Measurements from ENCODE around the gene MCM5. TPM values are rescaled to one million over a fixed set of nuclear protein-coding genes. Genes with fewer than 3 reads are reported as not detected.

The MCM5 gene
- polyA plus RNA-seq, 3 donors from 2014 or later, result 39.0 to 65.3 (median 45.7) TPM

DNA sequence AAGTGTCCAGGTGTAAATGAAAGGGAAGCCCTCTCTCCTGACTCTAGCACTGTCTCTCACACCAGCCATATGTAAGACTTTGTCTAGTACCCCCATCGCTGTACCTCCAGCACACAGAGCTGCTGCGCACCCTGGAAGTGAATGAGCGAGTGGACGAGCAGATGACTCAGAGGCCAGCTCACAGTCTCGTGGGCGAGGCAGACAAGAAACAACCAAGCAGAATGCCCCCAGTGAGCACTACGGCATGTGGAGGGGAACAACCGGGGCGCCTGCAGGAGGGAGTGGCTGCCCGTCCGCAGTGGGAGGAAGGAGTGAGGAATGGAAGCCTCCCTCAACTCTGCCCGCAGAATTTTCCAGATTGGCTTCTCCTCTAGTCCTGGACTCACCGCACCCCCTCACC lies 46.4 kb downstream of the MCM5 start:
- no peak overlapping the region for H3K4me3 Mint-ChIP-seq
- H3K27ac Mint-ChIP-seq, result peak overlapping the region in 1 of 6 donors; percentile 37
- peaks cover 8 to 9% of the 10 kb centered on the region in 2 donors for H3K4me1 Mint-ChIP-seq
- peaks cover 4 to 6% (median 5%) of the 10 kb centered on the region in 3 donors for H3K36me3 Mint-ChIP-seq
- H3K9me3 Mint-ChIP-seq, result peaks cover 0 to 2% (median 0%) of the 10 kb centered on the region in 6 donors
- H3K27me3 Mint-ChIP-seq (ENCODE audit: low read depth in 3 of 3), result peaks cover 0 to 6% (median 2%) of the 10 kb centered on the region in 3 donors
- no peak for DNase-seq

- H3K4me1 Mint-ChIP-seq, result peaks cover 8 to 9% of the 10 kb centered on the region in 2 donors
- peaks cover 4 to 6% (median 5%) of the 10 kb centered on the region in 3 donors for H3K36me3 Mint-ChIP-seq
- H3K27ac Mint-ChIP-seq, result peak overlapping the region in 1 of 6 donors; percentile 74
These were observed 48.6 kb downstream of the MCM5 start for GRCh38 chr22:35448523-35448922.

DNA sequence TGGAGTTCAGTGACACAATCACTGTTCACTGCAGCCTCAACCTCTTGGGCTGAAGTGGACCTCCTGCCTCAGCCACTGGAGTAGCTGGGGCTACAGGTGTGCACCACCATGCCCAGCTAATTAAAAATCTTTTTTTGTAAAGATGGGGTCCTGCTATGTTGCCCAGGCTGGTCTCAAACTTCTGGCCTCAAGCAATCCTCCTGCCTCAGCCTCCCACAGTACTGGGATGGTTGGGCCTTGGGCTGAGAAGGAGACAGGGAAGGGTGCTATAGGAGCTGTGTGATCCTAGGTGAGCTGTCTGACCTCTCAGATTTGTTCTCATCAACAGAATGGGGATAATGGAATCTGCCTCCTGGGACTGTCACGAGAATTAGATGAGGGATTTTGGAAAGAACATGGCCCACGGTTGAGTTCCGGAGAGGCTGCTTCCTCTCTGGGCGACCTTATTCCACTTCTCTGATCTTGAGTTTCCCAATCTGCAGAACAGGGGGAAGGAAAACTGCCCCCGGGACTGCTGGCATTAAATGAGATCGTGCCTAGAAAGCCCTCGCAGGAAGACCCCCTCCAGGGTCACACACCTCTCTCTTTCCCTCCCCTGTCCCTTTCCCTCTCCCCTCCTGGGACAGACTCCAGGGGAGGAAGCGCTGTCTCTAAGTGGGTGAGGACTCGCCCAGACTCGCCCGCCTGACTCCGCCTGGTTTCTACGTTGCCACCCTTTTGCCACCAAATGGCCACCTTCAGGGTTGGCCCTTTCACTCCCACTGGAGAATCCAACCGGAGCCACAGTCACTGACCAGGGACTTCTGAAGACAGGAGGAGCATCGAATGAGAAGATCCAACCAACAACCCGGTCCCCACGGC lies 50.1 kb downstream of the MCM5 start:
- Mint-ChIP-seq H3K9me3 (no peaks in the 10 kb centered on the region), H3K4me1 (peaks cover 8 to 9% of the 10 kb centered on the region in 2 donors), H3K27me3 (ENCODE audit: low read depth in 3 of 3) (peaks cover 0 to 3% (median 0%) of the 10 kb centered on the region in 3 donors), H3K27ac (no peak overlapping the region), H3K36me3 (peaks cover 4 to 6% (median 5%) of the 10 kb centered on the region in 3 donors), H3K4me3 (no peak overlapping the region)
- DNase-seq, result no peak

More at GRCh38 chr22:35448523-35448922, 48.6 kb downstream of the MCM5 start:
- Mint-ChIP-seq H3K9me3 (no peaks in the 10 kb centered on the region), H3K27me3 (ENCODE audit: low read depth in 3 of 3) (peaks cover 0 to 3% (median 0%) of the 10 kb centered on the region in 3 donors), H3K4me3 (no peak overlapping the region)
- no peak for DNase-seq

- Mint-ChIP-seq H3K36me3 (peaks cover 3 to 6% (median 5%) of the 10 kb centered on the region in 3 donors), H3K27ac (no peak overlapping the region)
These were observed 51.1 kb downstream of the MCM5 start for GRCh38 chr22:35450824-35451569.

DNA sequence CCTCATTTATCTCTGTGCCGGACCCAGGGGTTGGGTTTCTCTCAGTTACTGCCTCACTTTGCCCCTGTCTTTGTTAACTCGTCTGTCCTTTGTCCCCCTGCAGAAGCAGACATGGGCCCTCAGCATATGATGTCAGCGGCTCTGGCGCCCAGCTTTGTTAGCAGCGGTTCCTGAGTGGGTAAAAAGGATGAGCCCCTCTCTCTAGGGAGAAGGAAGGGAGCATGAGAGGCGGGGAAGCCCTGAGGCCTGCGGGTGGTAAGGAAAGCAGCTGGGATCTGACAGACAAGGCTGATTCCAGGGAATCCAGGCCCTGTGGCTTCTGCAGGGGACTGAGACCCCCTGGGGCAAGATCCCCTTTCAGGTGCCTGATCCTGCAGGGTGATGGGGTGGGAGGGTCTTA lies 51.7 kb downstream of the MCM5 start:
- DNase-seq, result no peak
- no peak overlapping the region for H3K4me3 Mint-ChIP-seq
- peaks cover 0 to 3% (median 0%) of the 10 kb centered on the region in 3 donors for H3K27me3 Mint-ChIP-seq (ENCODE audit: low read depth in 3 of 3)
- no peak overlapping the region for H3K27ac Mint-ChIP-seq
- no peaks in the 10 kb centered on the region for H3K9me3 Mint-ChIP-seq
- H3K36me3 Mint-ChIP-seq, result peaks cover 0 to 6% (median 5%) of the 10 kb centered on the region in 3 donors
- H3K4me1 Mint-ChIP-seq, result peaks cover 8 to 9% of the 10 kb centered on the region in 2 donors

More at GRCh38 chr22:35450824-35451569, 51.1 kb downstream of the MCM5 start:
- H3K27me3 Mint-ChIP-seq (ENCODE audit: low read depth in 3 of 3), result peaks cover 0 to 3% (median 0%) of the 10 kb centered on the region in 3 donors
- no peak for DNase-seq
- no peak overlapping the region for H3K4me3 Mint-ChIP-seq
- H3K9me3 Mint-ChIP-seq, result no peaks in the 10 kb centered on the region
- H3K4me1 Mint-ChIP-seq, result peaks cover 8 to 9% of the 10 kb centered on the region in 2 donors

DNA sequence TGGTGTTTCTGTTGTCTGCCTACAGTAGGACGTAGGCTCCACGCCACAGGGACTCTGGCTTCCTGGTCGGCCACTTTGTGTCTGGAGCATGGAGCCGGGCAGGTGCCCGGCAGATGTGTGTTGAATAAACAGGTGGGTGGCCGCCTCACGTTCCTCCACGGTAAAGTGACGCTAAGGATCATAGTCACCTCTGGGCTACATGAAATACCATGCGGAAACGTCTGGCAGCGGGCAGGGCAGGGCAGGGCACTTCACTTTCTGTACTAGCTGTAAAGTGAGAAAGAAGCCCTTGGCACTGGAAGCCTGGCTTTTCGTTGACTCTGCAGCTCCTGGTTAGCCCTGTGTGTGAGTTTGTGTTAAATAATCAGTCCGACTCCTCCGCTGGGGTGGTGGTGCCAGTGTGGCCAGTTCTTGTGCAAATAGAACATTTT lies 52.4 kb downstream of the MCM5 start:
- peaks cover 0 to 3% (median 0%) of the 10 kb centered on the region in 3 donors for H3K27me3 Mint-ChIP-seq (ENCODE audit: low read depth in 3 of 3)
- H3K4me1 Mint-ChIP-seq, result peaks cover 8 to 9% of the 10 kb centered on the region in 2 donors
- no peak overlapping the region for H3K4me3 Mint-ChIP-seq
- peaks cover 0 to 6% (median 5%) of the 10 kb centered on the region in 3 donors for H3K36me3 Mint-ChIP-seq
- no peaks in the 10 kb centered on the region for H3K9me3 Mint-ChIP-seq
- H3K27ac Mint-ChIP-seq, result no peak overlapping the region
- DNase-seq, result no peak

DNA sequence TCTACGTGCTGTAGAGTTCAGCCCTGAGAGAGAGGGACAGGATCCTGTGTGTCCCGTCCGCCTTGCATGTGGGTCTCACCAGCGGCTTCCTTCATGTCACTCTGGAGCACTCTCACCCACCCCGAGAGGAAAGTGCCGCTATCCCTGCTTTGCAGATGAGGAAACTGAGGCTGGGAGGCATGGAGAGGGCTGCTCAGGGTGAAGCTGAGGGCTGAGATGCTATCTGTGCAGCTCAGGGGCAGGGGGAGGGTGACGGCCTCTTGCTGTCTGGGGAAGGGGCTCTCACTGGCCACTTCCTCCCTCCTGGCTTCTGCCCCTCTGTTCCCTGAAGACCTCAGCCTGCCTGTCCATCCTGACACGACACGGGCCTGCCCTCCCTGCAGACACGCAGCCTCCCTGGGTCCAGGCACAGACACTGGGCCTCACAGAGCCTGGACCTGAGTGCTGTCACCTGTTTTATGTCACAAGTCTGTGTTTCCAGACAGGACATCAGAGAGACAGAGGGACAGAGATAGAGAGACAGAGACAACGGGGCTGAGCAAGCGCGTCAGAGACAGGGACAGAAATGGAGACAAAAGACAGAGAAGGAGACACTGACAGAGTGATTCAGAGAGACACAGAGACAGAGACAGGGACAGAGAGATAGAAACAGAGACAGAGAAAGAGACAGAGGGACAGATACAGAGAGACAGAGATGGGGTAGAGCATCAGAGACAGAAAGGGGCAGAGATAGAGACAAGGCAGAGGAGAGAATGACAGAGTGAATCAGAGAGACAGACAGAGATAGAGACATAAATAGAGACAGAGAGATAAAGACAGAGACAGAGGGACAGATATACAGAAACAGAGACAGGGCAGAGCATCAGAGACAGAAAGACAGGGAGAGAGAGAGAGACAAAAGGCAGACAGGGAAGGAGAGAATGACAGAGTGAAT lies 53.1 kb downstream of the MCM5 start:
- Mint-ChIP-seq H3K4me1 (peaks cover 4 to 5% of the 10 kb centered on the region in 2 donors), H3K4me3 (no peak overlapping the region), H3K27me3 (ENCODE audit: low read depth in 3 of 3) (peaks cover 0 to 2% (median 0%) of the 10 kb centered on the region in 3 donors), H3K27ac (peak overlapping the region in 1 of 6 donors; percentile 4), H3K36me3 (peaks cover 0 to 6% (median 5%) of the 10 kb centered on the region in 3 donors), H3K9me3 (no peaks in the 10 kb centered on the region)
- DNase-seq, result no peak

DNA sequence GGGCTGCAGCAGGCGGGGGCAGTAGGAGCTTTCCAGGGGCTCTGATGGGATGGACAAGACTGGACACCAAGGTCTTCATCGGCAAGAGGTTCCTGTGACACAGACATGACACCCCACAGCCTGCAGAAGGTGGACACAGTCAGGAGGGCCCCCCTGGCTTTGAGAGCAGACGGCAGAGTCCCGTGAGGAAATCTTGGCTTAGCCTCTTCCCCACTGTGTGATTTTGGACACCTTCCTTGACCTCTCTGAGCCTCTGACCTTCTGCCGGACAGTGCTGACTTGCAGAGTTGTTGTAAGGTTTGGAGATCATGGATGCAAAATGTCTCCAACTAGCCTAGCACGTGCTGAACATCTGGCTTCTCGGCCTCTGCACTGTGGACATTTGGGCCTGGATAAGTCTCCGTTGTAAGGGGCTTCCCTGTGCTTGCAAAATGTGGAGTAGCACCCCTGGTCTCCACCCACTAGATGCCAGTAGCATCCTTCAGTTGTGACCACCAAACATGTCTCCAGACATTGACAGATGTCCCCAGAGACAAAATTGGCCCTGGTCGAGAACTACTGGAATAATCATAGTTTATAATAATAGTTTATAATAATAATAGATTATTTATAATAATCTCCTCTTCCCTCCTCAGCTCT lies 54.6 kb downstream of the MCM5 start:
- no peak overlapping the region for H3K27ac Mint-ChIP-seq
- H3K27me3 Mint-ChIP-seq (ENCODE audit: low read depth in 3 of 3), result peaks cover 0 to 2% (median 0%) of the 10 kb centered on the region in 3 donors
- DNase-seq, result no peak
- no peaks in the 10 kb centered on the region for H3K9me3 Mint-ChIP-seq
- H3K4me1 Mint-ChIP-seq, result no peaks in the 10 kb centered on the region
- H3K4me3 Mint-ChIP-seq, result no peak overlapping the region
- H3K36me3 Mint-ChIP-seq, result peaks cover 0 to 6% (median 5%) of the 10 kb centered on the region in 3 donors

DNA sequence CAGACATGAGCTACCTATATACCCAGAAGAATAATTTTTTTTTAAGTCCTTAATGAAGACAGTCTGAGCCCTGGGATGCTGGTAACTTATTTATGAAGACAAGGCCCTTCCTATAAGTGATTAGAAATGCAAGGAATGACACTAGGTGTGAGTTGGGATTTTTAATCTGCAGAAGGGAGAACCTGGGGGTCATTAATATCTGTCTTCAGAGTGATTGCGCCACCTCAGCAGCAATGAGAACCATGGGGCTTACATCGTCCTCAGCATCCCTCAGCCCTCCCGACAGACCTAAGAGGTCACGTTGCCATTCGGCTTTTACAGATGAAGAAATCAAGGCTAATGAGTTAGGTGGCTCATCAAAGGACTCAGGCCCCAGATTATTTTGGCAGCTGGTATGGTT lies 55.6 kb downstream of the MCM5 start:
- no peak for DNase-seq
- H3K27ac Mint-ChIP-seq, result no peak overlapping the region
- no peak overlapping the region for H3K4me3 Mint-ChIP-seq
- no peaks in the 10 kb centered on the region for H3K9me3 Mint-ChIP-seq
- H3K36me3 Mint-ChIP-seq, result peaks cover 0 to 6% (median 5%) of the 10 kb centered on the region in 3 donors
- H3K27me3 Mint-ChIP-seq (ENCODE audit: low read depth in 3 of 3), result peaks cover 0 to 2% (median 0%) of the 10 kb centered on the region in 3 donors
- H3K4me1 Mint-ChIP-seq, result no peaks in the 10 kb centered on the region

DNA sequence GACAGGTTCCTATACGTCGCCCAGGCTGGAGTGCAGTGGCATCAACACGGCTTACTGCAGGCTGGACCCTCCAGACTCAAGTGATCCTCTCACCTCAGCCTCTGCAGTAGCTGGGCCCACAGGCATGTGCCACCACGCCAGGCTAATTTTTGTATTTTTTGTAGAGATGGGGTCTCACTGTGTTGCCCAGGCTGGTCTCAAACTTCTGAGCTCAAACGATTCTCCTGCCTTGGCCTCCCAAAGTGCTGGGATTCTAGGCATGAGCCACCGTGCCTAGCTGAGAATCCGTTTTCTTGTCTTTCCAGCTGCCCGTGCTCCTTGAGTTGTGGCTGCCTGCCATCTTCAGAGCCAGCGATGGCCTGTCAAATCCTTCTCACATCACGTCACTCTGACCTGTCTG lies 56.8 kb downstream of the MCM5 start:
- H3K36me3 Mint-ChIP-seq, result no peaks in the 10 kb centered on the region
- H3K9me3 Mint-ChIP-seq, result no peaks in the 10 kb centered on the region
- H3K4me3 Mint-ChIP-seq, result no peak overlapping the region
- H3K27me3 Mint-ChIP-seq (ENCODE audit: low read depth in 3 of 3), result peaks cover 0 to 2% (median 1%) of the 10 kb centered on the region in 3 donors
- H3K4me1 Mint-ChIP-seq, result no peaks in the 10 kb centered on the region
- DNase-seq, result no peak
- no peak overlapping the region for H3K27ac Mint-ChIP-seq

DNA sequence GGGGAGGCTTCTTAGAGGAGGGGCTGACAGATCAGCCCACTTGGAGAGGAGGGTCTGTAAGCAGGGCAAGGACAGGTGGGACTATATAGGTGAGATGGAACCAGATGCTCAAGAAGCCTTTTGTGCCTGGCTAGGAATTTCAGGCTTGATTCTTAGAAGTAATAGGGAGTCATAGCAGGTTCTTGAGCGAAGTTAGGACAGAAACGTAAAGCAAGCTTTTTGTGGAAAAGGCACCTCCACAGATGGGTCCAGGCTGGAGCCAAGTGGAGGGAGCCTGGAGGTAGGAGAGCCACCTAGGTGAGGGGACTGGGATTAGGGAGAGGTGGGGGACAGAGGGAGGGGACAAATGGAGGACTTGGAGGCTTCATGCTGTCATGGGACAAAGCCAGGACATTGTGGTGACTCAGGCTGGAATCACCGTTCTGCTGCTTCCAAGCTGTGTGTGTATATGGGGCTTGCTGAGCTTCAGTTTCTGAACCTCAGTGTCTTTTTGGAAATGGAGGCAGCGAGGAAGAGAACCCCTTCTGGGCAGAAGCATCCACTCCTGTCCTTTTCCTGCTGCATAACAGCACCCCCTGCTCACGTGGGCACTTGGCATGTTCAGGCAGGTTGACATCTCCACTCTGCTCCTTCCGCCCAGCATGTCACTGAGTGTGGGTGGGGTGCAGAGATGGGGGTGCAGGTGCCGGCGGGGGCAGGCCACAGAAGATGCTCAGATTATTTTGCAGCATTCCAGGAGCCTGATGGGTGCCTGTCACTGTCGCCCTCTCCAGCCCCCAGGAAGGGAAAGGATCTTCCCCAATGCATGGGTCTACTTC lies 58.0 kb downstream of the MCM5 start:
- Mint-ChIP-seq H3K27me3 (ENCODE audit: low read depth in 3 of 3) (peaks cover 0 to 2% (median 1%) of the 10 kb centered on the region in 3 donors), H3K9me3 (no peaks in the 10 kb centered on the region), H3K4me1 (no peaks in the 10 kb centered on the region), H3K27ac (no peak overlapping the region), H3K4me3 (no peak overlapping the region), H3K36me3 (no peaks in the 10 kb centered on the region)
- DNase-seq, result no peak

Data from immature natural killer cell (primary cell).